ENCODE results near the gene CKMT2.

CKMT2 gene

GRCh38 chr5:81233080-81233634 is at the start of gene CKMT2:
Gene CKMT2 (plus strand): TSS chr5:81233322. CDS start chr5:81251133, 17,811 bp downstream.
- TF ChIP-seq CTCF (IDR thresholded peaks at IDR 0.05; ENCODE audit: insufficient read depth, low read length, poor library complexity, severe bottlenecking): no peak
- Histone ChIP-seq H3K4me3 (replicated peaks; ENCODE audit: low read depth, low read length) (no peak within 1 kb of the TSS), H3K27me3 (replicated peaks; ENCODE audit: control insufficient read depth, insufficient read depth, low read length) (no peaks in the 10 kb centered on the region), H3K36me3 (ENCODE audit: control insufficient read depth, insufficient read depth, low read length) (no peaks in the 10 kb centered on the region)
- no peak for DNase-seq (ENCODE audit: extremely low read depth, insufficient read length)

GRCh38 chr5:81183811-81184748 is 49.0 kb upstream of the CKMT2 start:
- no peak overlapping the region for H3K4me3 ChIP-seq (replicated peaks; ENCODE audit: low read depth, low read length)
- no peak for TF ChIP-seq CTCF (IDR thresholded peaks at IDR 0.05; ENCODE audit: insufficient read depth, low read length, poor library complexity, severe bottlenecking)
- no peaks in the 10 kb centered on the region for H3K36me3 ChIP-seq (ENCODE audit: control insufficient read depth, insufficient read depth, low read length)
- H3K27me3 ChIP-seq (replicated peaks; ENCODE audit: control insufficient read depth, insufficient read depth, low read length): no peaks in the 10 kb centered on the region
- no peak for DNase-seq (ENCODE audit: extremely low read depth, insufficient read length)

GRCh38 chr5:81184749-81185110 is 48.4 kb upstream of the CKMT2 start:
- Histone ChIP-seq H3K36me3 (ENCODE audit: control insufficient read depth, insufficient read depth, low read length) (no peaks in the 10 kb centered on the region), H3K4me3 (replicated peaks; ENCODE audit: low read depth, low read length) (no peak overlapping the region), H3K27me3 (replicated peaks; ENCODE audit: control insufficient read depth, insufficient read depth, low read length) (no peaks in the 10 kb centered on the region)
- DNase-seq (ENCODE audit: extremely low read depth, insufficient read length): no peak
- TF ChIP-seq CTCF (IDR thresholded peaks at IDR 0.05; ENCODE audit: insufficient read depth, low read length, poor library complexity, severe bottlenecking): no peak

GRCh38 chr5:81187885-81188284 is 45.2 kb upstream of the CKMT2 start:
- TF ChIP-seq CTCF (IDR thresholded peaks at IDR 0.05; ENCODE audit: insufficient read depth, low read length, poor library complexity, severe bottlenecking): no peak
- no peak overlapping the region for H3K4me3 ChIP-seq (replicated peaks; ENCODE audit: low read depth, low read length)
- H3K36me3 ChIP-seq (ENCODE audit: control insufficient read depth, insufficient read depth, low read length): no peaks in the 10 kb centered on the region
- no peaks in the 10 kb centered on the region for H3K27me3 ChIP-seq (replicated peaks; ENCODE audit: control insufficient read depth, insufficient read depth, low read length)
- peak; percentile 26 for DNase-seq (ENCODE audit: extremely low read depth, insufficient read length)

GRCh38 chr5:81188962-81189361 is 44.2 kb upstream of the CKMT2 start:
- Histone ChIP-seq H3K27me3 (replicated peaks; ENCODE audit: control insufficient read depth, insufficient read depth, low read length) (no peaks in the 10 kb centered on the region), H3K36me3 (ENCODE audit: control insufficient read depth, insufficient read depth, low read length) (no peaks in the 10 kb centered on the region), H3K4me3 (replicated peaks; ENCODE audit: low read depth, low read length) (no peak overlapping the region)
- DNase-seq (ENCODE audit: extremely low read depth, insufficient read length): no peak
- no peak for TF ChIP-seq CTCF (IDR thresholded peaks at IDR 0.05; ENCODE audit: insufficient read depth, low read length, poor library complexity, severe bottlenecking)

All from GM06990 (cell line).